NCI-H345 treated with DMSO at 0.1 percent for 48 hours (cell line): ENCODE data around the gene HOXD8.

ENCODE experiments used
- DNase-seq: peaks from one replicate; lab custom pipeline; 2025; ENCODE audit not compliant: unreplicated experiment; lab: John Stamatoyannopoulos, UW

The HOXD8 gene

DNA sequence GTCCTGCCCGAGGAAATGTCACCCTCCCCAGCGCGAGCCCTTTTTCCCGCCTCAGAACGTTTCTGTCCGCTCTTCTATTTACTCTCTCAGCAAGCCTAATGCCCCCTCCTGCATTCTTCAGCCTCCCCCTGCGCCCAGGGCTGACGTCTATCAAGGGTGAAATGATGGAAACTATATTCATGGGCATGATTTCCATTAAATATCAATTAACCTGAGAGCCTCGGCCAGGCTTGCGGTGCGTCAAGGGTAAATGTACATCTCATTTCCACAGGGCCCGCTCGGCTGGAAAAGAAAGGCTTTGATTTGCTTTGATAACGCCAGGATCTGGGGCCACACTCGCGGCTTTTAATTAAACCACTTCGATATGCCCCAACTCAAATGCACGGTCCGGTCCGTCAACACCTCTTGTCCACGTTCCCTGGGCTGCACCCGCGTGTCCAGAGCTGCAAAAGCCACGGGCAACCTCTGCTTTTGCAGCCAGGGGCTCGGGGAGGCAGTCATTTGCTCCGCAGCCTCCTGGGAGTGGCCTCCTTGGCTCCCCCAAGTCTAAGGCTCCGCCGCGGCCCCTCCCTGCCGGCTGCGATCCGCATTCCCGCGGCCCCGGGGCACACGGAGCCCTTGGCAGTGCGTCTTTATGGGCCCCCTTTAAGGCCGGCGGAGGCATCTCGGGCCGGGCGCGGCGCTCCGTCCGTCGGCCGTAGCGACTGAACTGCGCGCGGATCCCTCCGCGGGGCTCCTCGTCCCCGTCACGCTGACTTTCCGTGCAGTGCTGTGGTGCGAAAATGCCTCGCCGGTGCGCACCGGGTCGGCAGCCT, at the start of gene HOXD8:
Gene HOXD8, plus strand, starts transcription at position 724 of the 815 bp plus-strand sequence. CDS start 662 bp downstream, outside the sequence.
- DNase-seq, result peak; percentile 64

DNA sequence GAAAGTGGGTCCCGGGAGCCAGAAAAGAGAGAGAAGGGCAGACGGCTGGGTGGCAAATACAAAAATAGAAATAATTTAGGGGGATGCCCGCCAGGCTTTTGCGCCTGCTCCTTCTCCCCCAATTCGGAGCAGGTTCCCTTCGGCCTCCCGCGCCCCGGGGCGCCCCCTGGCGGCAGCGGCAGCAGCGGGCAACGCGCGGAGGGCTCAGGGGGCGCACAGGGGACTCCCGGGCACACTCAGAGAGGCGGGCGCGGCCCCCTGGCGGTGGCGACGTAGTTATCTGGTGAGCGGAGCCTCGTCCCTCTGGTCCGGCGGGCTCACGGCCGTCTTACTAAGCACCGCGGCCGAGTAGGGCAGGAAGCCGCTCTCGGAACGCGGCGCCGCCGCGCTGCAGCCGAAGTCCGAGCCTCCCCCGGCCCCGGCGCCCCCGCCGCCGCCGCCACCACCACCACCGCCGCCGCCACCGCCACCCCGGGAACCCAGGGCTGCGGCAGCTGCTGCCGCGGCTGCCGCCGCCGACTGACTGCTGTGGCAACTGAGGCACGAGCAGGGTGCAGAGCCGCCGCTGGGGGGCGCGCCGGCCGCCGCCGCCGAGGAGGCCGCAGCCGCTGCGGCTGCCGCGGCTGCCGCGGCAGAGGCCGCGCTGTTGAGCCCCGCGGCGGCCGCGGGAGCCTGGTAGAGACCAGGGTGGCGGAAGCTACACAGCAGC, 49.5 kb upstream of the HOXD8 start:
- peak; percentile 29 for DNase-seq

DNA sequence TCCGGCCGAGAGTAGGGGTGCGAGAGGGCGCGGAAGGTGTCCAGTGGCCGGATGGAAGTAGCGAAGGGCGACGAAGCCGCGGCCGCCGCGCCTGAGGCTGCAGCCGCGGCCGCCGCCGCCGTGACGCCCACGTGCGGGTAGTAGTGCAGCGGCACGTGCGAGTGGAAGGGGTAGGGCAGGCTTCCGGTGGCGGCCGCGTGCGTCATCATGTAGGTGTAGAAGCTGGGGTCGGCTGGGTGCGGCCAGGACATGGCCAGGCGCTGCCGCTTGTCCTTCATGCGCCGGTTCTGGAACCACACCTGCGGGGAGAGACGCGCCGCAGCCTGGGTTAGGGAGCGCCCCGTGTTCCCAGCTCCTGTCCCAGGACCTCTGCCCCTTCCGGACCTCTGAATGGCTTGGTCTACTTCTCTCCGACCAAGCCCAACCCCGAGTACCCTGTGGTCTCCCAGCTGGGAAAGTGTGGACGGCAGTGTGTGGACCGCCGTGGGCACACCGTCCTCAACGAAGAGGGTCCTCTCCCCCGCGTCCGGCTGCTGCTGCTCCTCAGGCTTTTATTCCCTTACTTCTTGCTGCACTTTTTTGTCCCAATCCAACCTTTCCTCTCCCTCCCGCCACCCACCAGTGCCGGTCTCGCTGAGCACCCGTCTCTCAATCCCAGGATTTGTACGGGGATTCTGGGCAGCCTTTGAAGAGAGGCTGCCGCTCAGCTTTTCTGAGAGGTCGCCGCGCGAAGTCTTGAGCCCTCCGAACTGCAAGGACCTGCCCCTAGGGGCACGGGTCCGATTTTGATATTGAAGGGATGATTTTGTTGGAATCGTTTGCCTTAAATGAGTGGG, 48.7 kb upstream of the HOXD8 start:
- DNase-seq, result no peak

DNA sequence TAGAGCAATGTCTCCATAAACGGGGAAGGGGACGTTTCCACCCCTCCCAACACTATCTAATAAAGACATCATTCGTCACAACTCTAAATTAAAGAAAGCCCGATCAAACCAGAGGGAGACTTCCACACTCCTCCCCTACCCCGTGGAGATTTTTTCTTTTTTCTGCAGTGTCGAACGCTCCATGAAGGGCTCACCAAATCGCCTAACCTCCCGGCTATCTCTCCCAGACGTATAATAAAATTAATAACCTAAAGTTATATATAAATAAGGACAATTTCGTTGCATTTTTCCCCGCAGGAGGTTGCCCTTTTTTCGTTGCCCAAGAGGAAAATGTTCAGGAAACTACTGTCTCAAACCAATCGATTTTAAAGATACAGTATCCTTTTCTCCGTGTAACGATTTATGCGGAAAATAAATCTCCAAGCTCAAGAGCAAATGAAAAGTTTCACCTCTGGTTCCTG, 48.1 kb upstream of the HOXD8 start:
- DNase-seq, result no peak

DNA sequence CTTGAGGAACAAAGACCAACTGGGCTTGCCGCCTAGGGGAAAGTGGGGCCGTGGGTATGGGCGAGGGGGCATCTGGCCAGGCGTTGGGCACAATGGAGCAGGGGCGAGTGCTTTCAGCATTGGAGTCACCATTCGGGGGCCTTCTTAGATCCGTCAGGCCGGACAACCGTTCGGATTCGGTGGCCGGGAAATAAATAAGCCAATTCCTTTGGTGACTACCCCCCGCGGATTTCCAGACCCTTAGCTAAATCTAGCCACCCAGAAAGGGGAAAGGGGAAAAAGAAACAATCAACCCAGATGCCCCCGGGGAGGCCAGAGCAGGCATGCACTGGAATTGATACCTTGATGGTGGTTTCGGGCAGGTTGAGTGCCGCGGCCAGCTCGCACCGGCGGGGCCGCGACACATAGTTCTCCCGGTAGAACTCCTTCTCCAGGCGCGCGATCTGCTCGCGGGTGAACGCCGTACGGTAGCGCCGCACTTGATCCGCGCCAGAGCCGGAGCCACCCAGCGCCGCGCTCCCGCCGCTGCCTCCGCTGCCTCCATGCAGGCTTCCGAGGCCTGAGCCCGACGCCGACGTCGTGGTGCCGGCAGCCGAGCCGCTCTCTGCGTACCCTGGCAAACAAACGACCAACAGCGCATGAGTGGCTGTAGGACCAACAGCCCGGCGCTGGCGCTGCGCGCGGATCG, 47.5 kb upstream of the HOXD8 start:
- DNase-seq, result no peak

DNA sequence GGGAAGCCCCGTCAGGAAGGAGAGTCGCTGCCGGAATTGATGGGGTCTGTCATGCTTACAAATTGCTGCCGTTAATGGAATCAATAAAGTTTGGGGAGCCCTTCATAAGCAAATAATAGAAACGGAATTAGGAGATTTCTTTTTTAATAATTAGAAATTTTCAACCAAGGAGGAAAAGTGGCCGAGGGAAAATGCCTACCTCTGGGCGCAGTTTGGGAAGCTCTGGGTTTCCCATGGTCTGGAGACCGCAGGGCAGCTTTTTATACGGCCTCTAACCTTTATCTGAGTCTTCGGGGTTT, 47.0 kb upstream of the HOXD8 start:
- no peak for DNase-seq

DNA sequence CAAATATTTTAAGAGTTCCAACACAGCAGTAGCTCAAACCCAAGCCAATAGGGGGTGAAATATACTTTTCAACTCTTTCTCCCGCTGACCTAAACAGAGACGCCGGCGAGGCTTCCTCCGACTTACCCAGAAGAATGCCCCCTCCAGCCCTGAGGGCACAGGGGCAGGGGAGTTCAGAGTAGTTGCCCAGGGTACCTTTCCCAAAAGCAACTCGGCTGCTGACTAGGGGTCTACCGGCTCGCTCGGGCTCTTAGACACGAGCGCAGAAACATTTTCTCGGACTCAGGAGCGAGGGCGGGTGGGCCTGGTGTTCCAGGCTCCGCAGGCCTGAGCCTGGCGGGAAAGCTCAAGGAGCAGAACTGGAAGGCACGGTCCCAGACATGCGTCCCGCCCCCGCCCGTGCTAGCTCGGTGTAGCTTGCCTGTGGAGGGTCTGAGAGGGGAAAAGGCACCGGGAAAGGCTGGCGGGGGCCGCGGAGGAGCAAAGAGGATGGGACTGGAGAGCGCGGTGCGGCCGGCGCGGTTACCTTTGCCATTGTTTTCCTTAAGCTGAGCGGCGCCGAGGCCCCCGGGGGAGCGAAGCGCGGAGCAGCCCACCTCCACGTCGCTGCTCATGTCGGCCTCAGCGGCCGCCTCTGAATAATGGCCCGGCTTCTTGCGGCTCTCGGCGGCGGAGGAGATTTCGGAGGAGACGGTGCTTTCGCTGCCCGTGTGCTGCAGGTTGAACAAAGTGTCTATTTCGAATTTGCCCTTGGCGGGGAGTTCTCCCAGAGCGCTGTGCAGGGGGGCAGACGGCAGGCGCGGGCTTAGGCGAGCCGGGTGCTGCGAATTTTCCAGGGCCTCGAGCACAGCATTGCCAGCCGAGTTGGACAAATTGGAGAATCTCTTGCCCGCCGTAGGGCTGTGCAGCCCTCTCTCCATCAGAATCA, 46.4 kb upstream of the HOXD8 start:
- no peak for DNase-seq

DNA sequence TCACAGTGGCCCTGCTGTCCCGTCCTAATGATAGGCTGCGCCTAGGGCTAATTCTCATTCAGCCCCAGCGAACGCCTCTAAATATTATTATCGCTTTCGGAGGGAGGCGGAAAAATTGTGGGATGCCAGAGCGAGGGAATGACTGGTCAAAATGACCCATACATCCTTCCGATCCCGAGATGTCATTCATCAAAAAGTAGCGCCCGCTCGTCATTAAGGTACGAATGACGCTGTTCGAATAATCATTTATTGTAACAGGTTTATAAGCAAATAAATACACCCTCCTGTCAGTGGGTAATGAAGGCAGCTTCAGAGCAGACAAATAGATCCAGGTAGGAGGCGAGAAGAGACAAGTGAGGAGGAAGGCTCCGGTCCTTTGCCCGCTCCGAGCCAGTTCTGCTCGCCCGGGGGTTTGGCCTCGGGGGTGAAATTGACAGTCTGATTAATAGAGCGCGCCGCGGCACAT, 45.7 kb upstream of the HOXD8 start, which contains the start of gene EVX2:
Gene EVX2, minus strand, starts transcription at position 167 of the 466 bp plus-strand sequence. CDS start 186 bp downstream, outside the sequence.
- DNase-seq, result no peak

DNA sequence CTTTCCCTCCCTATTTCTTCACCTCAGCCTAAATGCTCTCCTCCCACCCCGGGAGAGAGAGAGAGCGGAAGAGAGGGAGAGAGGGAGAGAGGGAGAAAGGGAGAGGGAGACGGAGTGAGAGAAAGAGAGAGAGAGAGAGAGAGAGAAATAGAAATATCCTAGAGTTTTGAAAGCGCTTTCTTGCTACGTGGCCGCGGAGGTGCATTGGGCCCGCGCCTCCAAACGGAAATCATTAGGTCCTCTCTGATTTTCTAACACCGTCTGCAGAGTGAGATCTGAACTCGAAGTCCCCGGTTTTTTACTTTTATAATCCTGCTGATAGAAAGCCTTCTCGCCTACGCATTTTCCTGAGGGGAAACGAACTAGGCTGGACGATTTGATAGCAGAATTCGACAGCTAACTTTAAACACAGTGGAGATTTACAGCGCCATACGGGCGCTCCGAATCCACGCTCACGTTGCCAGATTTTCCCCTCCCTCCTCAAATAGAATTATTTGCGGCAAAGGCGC, 44.8 kb upstream of the HOXD8 start:
- no peak for DNase-seq

DNA sequence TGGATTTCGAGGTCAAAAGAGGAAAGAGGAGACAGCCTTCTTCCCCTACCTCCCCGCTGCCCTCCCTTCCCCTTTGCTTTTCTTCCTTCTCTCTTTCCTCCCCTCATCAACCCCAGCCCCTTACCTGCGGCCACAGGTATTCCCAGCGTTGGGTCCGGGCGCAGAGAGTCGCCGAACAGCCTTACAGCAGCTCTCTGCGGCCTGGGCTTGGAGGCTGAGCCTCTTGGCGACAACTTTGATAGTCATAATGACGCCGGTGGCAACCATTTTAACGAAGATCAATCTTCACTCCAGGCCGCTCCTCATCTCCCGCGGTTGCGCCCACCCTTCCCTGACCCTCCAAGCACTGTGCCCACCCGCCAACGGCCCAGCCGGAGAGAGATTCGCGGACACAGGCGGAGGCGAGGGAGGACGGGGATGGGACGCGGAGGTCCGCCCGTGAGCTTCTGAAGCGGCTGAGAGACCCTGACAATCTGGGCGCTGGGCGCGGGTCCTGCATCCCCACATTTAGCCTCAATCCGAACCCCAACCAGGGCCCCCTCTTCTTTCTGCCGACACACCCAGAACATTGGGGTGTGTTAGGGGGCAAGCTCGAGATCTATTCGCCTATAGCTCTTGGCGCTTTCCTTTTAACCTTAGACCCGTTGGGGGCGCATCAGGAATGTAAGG, 44.3 kb upstream of the HOXD8 start:
- DNase-seq, result no peak

DNA sequence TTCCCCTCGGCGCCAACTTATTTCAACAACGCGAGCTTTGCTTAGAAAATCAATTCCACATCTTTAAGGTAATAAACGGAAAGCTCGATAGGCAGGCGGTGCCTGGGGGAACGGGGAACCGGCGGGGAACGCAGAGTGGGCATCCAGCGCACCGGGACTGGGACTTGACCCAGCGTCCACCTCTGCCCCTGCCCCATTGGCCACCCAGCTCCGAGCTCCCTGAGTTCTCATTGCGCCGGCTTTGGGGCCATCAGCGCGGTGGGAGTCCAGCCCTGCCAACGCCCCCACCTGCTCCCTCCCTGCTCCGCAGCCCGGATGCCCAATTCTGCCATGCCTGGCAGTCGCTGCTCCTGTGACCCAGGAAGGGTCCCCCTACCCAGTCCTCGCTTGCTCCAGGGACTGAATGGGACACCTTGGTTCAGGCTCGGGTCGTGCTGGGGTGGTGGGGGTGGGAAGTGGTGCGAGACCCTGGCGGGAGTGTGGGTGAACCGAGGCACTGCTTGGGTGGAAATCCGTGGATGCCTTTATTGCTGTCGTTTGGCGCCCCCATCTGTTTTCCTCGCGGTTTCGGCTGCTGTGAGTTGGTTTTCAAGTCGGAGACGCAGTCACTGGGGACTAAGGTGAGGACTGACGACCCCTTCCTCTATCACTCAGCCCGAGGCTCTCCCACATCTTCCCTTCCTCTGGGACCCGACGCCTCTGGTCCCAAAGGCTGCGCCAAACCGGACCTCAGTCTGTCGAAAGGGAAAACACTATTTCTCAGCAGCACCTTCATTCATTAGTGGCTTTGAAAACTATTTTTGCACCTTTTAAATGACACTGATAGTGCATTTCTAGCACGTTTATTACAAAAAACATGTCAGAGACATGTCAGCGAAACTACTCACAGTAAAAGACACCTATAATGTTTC, 43.4 kb upstream of the HOXD8 start:
- no peak for DNase-seq

DNA sequence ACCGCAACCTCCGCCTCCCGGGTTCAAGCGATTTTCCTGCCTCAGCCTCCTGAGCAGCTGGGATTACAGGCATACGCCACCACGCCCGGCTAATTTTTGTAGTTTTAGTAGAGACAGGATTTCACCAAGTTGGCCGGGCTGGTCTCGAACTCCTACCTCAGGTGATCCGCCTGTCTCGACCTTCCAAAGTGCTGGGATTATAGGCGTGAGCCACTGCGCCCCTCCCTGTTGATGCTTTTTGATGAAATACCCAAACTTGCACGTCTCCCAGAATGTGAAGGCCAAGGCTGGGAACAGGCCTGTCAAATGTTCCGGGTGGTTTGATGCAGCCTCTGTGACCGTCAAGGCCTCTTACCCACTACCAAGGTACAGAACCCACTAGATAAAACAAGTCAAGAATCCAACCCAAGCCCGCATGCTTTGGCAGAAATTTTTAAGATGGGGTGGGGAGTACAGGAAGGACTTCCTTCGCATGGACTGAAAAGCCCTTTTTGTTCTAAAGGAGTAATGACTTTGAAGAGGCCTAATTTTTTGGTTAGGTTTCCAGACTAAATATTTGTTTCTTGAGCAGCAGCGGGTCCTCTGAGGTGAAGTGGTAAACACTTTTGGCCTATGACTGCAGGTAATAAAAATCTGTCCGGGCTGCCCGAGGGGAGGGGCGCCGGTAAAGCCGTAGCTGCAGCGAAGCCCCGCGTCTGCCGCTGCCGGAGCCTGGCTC, 42.0 kb upstream of the HOXD8 start:
- DNase-seq, result no peak

DNA sequence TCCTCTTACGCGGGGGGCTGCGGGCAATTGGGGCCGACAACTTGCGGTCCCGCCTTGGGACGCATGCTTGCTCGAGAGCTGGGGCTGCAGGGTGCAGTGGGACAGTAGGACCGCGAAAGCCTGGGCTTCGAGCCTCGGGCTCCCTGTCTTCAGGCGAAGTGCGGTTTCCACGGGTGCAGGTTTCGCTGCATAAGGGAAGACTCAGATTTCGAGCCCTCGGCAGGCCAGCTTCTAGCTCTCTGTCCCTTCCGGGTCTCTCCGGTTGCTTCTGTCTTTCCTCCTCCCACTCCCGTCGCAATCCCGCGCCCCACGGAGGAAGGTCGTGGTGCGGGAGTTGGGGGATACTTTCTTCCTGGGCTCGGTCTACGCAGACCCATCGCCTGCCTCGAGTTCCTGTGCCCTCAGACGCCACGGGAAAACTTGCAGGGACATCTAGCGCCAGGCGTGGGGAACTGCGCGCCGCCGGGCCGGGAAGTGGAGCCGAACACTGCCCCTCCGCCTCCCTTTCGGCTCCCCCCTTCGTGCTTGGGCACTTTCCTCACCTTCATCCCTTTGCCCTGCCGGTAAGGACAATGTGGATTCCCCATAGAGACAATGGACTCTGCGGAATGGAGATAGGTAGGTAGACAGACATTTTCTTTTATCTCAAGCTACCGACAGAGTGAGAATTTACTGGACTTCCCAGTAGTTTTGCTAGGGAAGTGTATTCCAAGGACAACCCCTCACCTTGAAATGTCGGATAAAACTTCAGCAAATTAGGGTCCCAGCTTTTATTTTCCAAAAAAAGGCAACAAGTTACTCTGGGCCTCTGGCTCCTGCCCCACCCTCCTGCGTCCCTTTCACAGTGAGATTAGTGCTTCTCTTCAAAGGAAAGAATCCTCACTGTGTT, 41.2 kb upstream of the HOXD8 start:
- peak; percentile 64 for DNase-seq

DNA sequence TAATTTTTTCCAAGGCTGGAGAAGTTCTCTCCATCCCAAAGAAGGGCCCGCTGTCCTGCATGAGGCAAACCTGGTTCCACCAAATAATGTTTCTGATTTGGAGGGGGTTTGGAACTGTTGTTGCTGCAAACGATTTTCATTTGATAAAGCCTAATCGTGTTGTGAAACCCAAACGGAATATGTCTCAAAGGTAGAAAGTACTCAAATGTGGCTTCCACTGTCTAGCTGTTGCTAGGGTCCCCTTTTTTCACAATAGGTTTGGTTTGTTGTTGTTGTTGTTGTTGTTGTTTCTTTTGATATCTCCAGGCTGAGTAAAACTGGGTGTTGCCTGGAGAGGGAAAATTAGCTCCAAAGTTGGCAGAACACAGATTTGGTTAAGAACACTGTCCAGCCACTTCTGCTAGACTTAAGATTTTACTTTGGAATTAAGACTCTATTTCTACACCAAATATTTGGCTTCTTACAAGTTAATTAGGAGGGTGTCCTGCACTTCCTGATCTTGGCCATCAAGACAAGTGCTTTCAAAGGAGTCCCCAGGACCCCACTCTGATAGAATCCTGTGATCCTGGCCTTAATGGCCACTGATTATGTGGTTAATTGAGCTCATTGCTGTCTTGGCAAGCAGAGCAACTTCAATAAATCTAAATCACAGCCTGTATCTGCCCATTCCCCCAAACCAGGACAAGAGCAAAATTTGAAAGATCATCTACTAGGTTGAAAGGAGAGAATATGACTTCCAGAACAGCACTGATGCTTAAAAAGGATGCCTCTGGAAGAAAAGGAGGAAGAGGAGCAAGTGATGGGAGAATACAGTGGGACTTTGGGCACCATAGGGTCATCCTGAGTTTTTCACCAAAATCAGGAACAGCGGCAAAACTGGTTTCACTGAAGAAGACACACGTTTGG, 40.3 kb upstream of the HOXD8 start:
- no peak for DNase-seq

DNA sequence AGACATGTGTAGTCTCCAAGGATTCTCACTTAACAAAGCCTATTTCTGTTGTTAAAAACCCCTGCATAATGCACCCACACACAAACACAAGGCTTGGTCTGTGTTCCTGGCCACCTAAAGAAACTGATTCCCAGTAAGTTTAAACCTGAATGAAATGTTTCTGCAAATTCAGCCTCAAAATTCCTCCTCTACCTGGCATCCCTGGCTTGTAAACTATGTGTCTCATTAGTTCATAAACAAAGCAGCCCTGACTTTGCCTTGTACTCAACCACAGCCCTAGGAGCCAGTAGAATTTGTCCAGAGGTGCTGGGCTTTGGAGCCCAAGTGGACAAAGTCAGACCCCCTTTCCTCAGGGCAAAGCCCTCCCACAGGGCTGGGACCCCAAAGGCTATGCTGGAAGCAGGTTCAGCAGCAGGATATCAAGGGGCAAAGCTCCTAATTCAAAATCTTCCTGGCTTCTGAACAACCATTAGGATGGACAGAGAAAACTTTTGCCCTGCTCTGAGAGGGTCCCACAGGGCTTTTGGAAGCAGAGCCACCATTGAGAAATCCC, 39.6 kb upstream of the HOXD8 start:
- DNase-seq, result no peak
